ENCODE results near the gene HIF1A.
A peak's percentile ranks its signal among the peaks of the same experiment; 100 is the strongest.
"Not testable (repeated sequence)": the region's sequence is repeated elsewhere in the genome, so short reads cannot be mapped to it uniquely, and the experiment has no call there.

HIF1A gene

DNA sequence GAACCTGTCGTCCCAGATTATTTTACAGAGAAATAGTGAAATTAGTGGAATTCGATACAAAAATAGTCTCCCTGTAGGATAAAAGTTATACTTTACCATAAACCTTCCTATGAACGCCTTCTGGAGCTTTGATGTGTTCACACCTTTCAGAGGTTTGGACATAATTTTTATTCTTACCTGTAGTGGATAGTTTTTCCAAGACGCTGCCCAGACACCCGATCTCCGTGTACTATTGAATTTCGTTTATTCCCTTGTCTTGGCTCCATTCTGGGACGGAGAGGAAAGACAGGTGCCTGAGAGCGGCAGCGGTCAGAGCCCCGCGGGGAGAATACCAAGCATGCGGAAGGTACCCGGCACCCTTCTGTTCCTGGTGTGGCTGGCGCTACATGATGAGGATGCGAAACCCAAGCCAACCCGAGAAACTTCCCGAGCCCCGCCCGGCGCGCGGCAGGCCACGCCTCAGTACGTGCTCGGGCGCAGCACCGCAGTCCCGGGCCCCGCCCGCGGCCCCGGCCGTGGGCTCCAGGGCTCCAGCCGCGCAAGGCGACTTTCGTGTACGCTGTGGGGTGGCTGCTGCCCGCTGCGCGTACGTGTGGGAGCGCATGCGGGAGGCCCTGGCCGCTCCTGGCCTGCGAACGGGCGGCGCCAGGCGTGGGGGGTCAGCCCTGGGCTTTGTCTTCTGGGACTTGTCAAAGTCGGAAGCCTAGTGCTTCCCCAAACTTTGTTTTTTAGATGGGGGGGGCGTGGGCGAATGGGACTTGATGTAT is 55.6 kb downstream of the HIF1A start:
- peak; percentile 82 for DNase-seq

DNA sequence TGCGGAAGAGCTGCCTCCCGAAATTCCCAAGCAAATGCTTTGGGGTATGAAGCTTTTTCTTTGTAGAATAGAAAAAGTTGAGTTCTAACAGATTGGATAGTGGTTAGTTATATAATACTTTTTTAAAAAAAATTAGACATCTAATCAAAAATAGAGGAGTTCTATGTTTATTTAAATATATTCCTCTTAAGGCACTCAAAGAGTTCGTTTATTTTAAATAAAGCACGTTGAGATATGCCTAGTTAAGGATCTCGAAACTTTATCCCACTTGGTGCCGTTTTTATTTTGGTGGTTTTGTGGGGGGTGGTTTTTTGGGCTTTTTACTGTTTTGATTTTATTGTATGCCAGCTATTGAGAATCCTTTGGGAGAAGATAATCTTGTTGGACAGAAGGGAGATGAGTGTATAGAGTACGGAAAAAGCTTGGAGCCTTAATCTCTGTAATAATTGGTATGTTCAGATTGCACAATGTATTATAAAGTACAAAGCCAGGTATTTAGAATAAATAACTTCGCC is 56.2 kb downstream of the HIF1A start:
- DNase-seq, result no peak

DNA sequence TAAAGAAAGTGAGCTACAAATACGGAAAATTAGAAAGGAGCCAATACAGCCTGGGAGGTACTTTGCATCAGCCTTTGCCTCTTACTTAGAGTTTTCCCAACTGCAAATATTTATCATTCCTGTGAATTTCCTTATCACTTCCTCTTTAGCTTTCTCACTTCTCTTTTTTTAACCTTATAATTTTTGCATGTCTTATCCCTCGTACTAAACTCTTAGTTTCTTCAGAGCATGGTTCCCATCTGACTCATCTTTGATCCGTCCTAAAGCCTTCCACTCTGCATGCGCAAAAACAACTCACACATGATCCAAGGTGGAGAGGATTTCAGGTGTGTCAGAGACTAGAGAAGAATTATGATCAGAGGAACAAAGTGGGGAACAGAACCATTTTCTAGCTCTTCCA is 57.3 kb downstream of the HIF1A start:
- no peak for DNase-seq

DNA sequence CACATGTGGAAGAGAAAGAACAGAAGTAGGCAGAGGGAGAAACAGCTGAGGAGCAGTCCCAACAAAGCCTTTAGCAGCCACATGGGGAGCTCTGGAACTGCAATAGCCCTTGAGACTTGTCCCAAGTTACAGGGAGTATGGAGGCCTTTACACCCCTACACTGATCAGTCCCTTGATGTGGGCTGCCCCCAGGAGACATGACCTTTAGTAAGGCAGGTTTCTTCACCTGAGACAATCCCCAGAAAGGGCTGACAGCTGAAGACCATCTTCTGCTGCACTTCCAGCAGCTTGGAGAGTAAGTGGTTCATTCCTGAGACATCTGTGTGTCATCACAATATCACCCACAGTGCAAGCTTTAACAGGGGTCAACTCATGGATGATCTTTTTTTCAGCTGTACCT is 58.3 kb downstream of the HIF1A start:
- no peak for DNase-seq

DNA sequence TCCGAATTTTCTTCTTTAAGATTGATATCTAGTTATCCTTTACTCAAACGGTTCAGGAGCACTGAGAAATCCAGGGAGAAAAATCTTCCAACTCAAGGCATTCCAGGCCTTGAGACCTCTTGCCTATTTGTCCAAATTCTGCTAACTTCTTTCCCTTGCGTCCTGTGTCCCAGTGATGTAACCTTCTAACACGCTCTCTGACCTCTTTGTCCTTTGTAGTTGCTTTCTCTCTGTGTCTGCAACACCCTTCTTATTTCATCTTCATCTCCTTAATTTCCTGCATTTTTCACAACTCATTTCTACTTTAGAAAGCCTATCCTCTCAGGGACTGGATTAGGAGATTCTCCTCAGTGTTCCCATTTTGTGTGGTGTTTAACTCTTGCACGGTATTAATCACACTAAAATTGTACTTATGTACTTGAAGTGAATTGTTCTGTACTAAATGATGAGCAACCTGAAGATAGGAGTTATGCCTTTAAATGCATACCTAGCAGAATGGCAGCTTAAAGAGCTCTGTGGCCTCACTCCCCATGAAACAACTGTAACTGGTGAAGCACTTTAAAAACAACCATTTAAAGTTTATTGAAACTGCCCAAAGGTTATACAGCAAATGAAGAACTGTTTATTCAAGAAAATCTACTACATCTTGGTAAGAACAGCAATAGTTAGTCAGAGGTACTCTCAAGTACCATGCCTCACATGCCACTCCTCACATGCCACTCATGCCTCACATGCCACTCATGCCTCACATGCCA is 59.5 kb downstream of the HIF1A start:
- no peak for DNase-seq

DNA sequence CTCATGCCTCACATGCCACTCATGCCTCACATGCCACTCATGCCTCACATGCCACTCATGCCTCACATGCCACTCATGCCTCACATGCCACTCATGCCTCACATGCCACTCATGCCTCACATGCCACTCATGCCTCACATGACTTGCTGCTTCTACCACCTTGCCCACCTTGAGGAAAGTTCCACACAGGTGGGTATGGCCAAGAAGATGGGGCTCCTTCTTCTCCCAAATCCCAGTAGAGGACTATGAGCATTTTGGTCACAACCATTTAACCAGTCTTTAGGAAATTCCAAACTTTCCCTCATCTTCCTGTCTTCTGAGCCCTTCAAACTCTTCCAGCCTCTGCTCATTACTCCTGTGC is 60.0 kb downstream of the HIF1A start:
- not testable (repeated sequence) for DNase-seq

DNA sequence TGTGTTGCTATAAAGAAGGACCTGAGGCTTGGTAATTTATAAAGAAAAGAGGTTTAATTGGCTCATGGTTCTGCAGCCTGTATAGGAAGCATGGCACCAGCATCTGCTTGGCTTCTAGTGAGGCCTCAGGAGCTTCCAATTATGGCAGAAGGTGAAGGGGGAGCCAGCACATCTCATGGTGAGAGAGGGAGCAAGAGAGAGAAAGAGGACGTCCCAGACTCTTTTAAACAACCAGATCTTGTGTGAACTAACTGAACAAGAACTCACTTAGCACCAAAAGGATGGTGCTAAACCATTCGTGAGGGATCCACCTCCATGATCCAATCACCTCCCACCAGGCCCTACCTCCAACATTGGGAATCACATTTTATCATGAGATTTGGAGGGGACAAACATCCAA is 60.8 kb downstream of the HIF1A start:
- DNase-seq, result no peak

DNA sequence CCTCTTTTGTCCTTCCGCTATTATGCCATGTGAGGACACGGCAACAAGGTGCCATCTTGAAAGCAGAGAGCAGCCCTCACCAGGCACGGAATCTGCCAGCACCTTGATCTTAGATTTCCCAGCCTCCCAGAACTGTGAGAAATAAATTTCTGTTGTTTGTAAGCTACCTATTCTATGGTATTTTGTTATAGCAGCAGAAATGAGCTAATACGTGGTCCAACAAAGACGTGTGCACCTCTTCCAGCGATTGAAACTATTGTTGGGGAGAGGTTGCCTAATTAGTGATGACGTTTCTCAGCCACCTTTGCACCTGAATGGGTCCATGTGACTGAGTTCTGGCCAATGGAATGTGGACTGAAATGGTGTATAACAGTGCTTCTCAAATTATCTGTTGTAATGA is 64.6 kb downstream of the HIF1A start:
- DNase-seq, result no peak

DNA sequence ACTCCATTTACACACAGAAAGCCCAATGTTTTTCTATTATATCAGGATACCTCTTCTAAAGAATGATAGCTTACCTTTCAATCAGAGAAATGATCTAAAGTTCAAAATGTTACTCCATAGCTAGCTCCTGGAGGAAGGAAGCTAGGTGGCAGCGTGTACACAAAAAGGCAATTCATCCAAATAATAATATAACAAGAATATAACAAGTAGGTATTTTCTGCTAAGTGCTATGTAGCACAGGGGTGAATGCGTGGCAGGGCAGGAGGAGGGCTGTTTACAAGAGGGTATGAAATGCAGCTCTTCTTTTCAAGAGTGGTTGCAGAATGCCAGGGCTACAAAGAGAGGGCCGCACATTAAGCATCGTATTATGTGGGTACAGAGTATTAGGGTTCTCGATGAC is 66.2 kb downstream of the HIF1A start:
- DNase-seq, result no peak

DNA sequence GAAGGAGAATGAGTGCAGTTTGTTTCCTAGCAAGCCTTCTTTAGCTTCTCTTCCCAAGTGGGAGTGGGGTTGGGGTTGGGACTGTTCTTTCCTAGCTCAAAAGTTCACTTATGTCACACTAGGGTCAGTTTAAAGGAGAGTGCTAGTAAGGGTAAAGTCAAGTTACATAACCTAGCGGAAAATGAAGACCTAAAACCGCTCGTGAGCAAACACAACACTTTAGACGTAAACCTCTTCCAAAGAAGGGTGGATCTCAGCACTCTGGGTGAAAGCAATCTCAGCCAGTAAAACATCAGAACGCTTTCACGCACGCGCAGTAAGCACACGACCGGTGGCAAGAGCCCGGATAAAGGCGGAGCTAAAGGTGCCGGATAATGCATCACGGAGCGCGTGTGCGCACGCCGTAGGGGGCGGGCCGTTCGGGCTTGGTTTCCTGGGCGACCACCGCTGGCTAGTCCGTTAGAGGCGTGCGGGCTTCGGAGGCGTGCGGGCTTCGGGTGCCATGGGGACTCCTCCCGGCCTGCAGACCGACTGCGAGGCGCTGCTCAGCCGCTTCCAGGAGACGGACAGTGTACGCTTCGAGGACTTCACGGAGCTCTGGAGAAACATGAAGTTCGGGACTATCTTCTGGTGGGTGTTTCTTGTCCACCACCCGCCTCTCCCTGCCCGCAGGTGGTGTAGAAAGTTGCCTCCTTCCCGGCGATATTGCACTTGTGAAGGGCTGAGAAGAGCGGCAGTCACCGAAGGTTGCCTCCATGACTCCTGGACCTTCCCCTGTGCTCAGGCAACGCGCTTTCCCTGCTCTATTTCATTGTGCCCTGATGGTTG is 66.9 kb downstream of the HIF1A start, which contains the start of gene SNAPC1:
TSS of gene SNAPC1 (plus strand) at position 462 of the 828 bp plus-strand sequence. CDS start at position 503, 41 bp downstream.
- DNase-seq, result peak; percentile 95

DNA sequence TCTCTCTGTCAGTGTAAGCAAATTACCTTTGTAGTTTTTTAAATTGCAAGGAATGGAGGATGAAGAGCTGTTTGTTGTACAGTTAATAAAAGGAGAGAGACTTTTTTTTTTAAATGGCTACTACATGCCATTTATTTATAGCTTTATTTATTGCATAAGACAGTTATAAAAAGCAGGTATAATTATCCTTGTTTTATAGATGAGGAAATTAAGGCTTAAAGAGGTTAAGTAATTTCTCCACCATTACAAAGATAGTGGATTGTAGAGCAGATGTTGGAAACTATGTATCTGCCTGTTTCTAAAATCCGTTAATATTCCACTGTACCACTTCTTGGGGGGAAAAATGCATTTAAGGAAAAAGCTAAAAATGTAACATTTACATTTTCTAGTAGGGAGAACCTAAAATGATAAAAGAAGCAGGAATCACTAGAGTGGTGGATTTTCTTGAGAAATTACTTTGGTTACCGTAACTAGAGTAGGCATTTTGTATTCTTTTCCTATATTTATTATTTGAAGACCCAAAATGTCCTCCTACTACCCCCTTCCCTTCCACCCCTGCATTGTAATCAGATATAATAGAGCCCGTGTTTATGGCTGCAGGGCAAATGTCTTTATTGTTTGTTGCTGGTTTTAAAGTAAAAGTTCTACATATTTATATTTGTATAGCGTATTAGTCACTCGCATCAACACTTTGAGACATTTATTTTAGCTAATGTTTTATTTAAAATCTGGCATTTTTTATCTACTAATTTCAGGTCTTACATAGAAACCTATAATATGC is 69.2 kb downstream of the HIF1A start:
- no peak for DNase-seq

DNA sequence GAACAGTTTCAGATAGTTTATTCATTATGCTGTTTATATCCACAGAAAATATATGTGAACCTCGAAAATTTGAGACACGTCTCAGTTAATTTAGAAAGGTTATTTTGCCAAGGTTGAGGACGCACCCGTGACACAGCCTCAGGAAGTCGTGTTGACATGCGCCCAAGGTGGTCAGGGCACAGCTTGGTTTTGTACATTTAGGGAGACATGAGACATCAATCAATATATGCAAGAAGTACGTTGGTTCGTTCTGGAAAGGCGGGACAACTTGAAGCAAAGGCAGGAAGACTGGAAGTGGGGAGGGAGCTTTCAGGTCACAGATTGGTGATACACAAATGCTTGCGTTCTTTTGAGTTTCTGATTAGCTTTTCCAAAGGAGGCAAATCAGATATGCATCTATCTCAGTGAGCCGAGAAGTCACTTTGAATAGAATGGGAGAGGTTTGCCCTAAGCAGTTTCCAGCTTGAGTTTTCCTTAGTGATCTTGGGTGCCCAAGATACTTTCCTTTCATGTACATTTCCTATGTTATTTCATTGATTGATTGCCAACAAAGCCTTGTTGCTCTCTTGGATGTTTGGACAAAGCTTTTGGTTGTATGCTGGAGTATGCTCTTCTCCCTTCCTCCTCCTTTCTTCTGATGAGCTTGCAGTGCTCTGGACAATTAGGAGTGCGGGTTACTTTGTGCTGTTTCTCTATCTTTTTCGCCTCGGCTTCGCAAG is 70.1 kb downstream of the HIF1A start:
- no peak for DNase-seq

DNA sequence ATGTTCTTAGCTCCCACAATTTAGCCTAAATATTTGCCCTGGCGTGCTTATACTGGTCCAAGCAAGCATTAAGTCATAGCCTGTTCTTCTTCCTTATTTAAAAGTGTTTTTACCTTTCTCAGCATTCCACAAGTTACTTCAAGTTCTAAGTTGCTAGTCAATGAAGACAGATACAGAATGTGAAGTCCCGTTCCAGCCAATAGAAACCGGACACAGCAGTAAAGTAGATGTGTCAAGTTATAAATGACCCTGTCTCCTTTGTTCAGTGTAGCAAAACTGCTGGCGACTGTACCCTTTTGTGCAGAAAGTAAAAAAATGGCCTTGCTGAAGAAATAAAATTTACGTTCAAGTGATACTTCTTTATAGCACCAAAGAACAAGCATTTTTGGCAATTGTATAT is 70.8 kb downstream of the HIF1A start:
- no peak for DNase-seq

DNA sequence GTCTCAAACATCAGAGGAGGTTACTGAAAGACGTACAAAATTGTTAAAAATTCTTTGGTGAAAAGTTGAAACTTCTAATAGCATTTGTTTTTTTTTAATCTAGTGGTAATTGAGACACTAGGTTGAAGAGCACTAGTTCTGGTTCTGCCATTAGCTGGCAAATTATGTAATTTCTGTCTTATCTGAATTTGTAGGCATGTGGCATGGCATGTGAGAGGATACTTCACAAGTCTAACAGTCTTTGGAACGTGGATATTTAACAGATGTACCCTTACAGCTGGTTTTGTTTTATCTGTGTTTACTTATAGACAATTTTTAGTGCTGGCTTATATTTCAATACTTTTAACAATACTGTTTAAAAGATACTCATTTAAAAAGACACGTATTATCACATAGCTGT is 72.9 kb downstream of the HIF1A start:
- no peak for DNase-seq

DNA sequence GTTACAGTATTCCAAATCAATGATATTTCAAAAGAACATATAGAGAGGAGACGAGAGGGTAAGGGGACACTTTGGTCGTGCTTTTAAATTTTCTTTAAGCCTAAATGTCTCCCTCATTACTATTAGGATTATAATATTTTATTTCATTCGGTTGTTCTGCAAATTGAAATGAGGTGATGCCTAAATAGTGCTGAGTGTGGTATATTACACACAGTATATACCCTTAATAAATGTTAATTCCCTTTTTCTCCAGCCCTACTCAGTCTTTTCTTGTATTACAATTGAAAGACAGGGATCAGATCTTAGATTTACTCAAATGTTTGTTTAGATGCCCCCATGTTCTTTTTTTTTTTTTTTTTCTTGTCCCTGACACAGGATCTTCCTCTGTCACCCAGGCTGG is 74.6 kb downstream of the HIF1A start:
- DNase-seq, result no peak

DNA sequence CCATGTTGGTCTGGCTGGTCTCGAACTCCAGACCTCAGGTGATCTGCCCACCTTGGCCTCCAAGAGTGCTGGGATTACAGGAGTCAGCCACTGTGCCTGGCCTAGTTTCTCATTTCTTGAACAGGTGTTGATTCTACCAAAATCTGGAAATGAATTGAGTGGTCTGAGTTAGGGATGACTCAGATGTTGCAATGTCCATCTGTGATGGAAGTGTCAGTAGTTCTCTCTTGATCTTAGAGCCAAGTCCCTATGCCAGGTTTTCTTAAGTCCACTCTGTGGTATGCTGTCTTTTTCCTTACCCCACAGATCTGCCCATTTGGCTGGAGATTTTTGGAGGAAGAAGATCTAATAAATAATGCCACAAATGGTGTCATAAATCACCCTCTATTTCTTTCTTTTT is 79.5 kb downstream of the HIF1A start:
- no peak for DNase-seq

DNA sequence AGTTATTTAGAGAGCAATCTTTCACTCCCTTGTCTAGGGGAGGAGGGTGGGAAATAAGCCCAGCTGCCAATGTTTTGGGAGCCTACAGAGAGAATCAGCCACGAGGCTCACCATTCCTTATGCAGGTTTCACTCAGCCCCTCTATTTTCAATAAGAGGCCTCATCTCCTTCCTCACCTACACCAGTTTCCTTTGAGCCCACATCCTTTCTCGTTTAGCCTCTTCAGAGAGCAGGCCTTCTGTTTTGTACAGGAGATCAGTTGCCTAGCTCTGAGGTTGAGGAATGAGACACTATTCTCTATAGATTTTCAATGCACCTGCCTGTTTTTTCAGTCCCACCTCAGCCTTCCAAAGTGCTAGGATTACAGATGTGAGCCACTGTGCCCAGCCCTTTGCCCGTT is 84.8 kb downstream of the HIF1A start:
- no peak for DNase-seq

DNA sequence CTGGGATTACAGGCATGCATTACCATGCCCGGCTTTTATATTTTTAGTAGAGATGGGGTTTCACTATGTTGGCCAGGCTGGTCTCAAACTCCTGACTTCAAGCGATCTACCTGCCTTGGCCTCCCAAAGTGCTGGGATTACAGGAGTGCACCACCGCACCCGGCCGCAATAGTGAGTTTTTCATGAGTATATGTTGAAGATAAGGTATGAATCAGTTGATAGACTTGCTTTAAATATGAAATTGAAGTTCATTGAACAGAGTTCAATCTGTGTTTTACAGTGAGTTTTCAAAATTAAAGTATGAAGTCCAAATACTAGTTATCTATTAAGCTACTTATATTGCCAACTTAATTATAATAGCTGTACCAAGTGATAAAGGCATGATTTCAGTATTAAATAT is 102.0 kb downstream of the HIF1A start:
- no peak for DNase-seq
